GM18520 (cell line): Measurements from ENCODE around the gene SOCS3.
A peak's percentile ranks its signal among the peaks of the same experiment; 100 is the strongest.

ENCODE experiments used
- ATAC-seq: cut with Tn5 transposase; IDR thresholded peaks from one replicate; pipeline ENCODE4 v1.9.1; 2021; ENCODE audit not compliant: unreplicated experiment

SOCS3 gene

GRCh38 chr17:78391051-78391431, 31.2 kb upstream of the SOCS3 start:
- no peak for ATAC-seq

GRCh38 chr17:78390241-78391050, 30.6 kb upstream of the SOCS3 start:
- no peak for ATAC-seq

- ATAC-seq, result no peak
Observed at GRCh38 chr17:78387977-78388941, 28.4 kb upstream of the SOCS3 start.

- ATAC-seq, result no peak
Observed at GRCh38 chr17:78384479-78385175, 24.8 kb upstream of the SOCS3 start.

- ATAC-seq, result no peak
Observed at GRCh38 chr17:78383725-78384471, 24.0 kb upstream of the SOCS3 start.

- ATAC-seq, result no peak
Observed at GRCh38 chr17:78381601-78382232, 21.8 kb upstream of the SOCS3 start.

GRCh38 chr17:78380370-78380769, 20.5 kb upstream of the SOCS3 start:
- no peak for ATAC-seq

- ATAC-seq, result no peak
Observed at GRCh38 chr17:78379131-78379491, 19.2 kb upstream of the SOCS3 start.

GRCh38 chr17:78378225-78379130, 18.6 kb upstream of the SOCS3 start, which contains the start of gene PGS1:
PGS1 (plus strand) TSS chr17:78378649; CDS start chr17:78378666, 17 bp downstream.
- ATAC-seq, result peak; percentile 52

GRCh38 chr17:78377858-78378224, 18.0 kb upstream of the SOCS3 start:
- no peak for ATAC-seq

GRCh38 chr17:78376161-78376560, 16.3 kb upstream of the SOCS3 start:
- no peak for ATAC-seq

GRCh38 chr17:78375401-78376151, 15.7 kb upstream of the SOCS3 start:
- ATAC-seq, result no peak

- no peak for ATAC-seq
Observed at GRCh38 chr17:78374631-78375274, 14.9 kb upstream of the SOCS3 start.

GRCh38 chr17:78374189-78374588, 14.3 kb upstream of the SOCS3 start:
- ATAC-seq, result no peak

- no peak for ATAC-seq
Observed at GRCh38 chr17:78372841-78373240, 13.0 kb upstream of the SOCS3 start.

- no peak for ATAC-seq
Observed at GRCh38 chr17:78371056-78371455, 11.2 kb upstream of the SOCS3 start.

- ATAC-seq, result no peak
Observed at GRCh38 chr17:78369791-78370381, 10.0 kb upstream of the SOCS3 start.
